AG04449 (cell line): Measurements from ENCODE around the gene KRT26.

Source experiments
- CTCF ChIA-PET: fragments of 350-600 bp; formaldehyde crosslinking; extraction: SDS; loops from one replicate; lab custom pipeline; 2021; ENCODE audit warnings: antibody characterized with exemption; lab: Yijun Ruan, JAX
- POLR2A ChIA-PET: fragments of 400-600, 350-600 bp; formaldehyde crosslinking; extraction: SDS; loops from one replicate; lab custom pipeline; 2020; ENCODE audit warnings: antibody characterized with exemption, inconsistent platforms; lab: Yijun Ruan, JAX
- DNase-seq: peaks from one replicate; pipeline ENCODE4 v3.0.0-alpha.2; 2010; ENCODE audit warnings: low read depth, low spot score
- H3K4me3 ChIP-seq: 2 replicates; pipeline ENCODE4 v1.5.1; 2011; ENCODE audit warnings: low read depth, mild to moderate bottlenecking, control low read depth, low read length
- TF ChIP-seq, protein P1 (sequence below): IDR thresholded peaks from one replicate; pipeline ENCODE4 v1.5.1; 2011; ENCODE audit warnings: mild to moderate bottlenecking, moderate library complexity, low read length, control low read depth, inconsistent platforms; ENCODE audit not compliant: insufficient read depth; ENCODE audit errors: missing control alignments

The KRT26 gene

DNA sequence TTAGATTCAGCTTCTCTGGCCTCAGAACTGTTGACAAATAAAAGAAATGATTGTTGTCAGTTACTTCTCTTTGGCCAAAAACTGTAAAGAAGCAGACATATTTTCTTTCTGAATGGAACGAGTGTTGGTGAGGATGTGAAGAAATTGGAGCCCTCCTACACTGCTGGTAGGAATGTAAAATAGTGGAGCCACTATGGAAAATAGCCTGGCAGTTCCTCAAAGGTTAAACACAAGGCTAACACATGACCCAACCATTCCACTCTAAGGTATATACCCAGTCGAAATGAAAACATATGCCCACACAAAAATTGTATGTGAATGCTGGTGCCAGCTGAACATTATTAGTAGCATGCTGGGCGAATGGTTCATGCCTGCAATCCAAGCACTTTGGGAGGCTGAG, 54.2 kb downstream of the KRT26 start:
- no peak overlapping the region for H3K4me3 ChIP-seq
- POLR2A ChIA-PET, result no interaction called here
- CTCF ChIA-PET, result interaction anchor here (1.0 kb wide), 1 partner anchor 9 kb away, joined by 3 read pairs; no protein-coding TSS in a partner anchor
- DNase-seq, result no peak
- TF ChIP-seq, protein P1, sequence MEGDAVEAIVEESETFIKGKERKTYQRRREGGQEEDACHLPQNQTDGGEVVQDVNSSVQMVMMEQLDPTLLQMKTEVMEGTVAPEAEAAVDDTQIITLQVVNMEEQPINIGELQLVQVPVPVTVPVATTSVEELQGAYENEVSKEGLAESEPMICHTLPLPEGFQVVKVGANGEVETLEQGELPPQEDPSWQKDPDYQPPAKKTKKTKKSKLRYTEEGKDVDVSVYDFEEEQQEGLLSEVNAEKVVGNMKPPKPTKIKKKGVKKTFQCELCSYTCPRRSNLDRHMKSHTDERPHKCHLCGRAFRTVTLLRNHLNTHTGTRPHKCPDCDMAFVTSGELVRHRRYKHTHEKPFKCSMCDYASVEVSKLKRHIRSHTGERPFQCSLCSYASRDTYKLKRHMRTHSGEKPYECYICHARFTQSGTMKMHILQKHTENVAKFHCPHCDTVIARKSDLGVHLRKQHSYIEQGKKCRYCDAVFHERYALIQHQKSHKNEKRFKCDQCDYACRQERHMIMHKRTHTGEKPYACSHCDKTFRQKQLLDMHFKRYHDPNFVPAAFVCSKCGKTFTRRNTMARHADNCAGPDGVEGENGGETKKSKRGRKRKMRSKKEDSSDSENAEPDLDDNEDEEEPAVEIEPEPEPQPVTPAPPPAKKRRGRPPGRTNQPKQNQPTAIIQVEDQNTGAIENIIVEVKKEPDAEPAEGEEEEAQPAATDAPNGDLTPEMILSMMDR, result no peak
